Body of pancreas (tissue), 4 donors: ENCODE measurements around the gene FOXP1.

Experiments
- CTCF ChIP-seq, 7 experiments: fragments of 450-650 bp in 4 of 7; fragments of 200-600 bp in 3 of 7; sonication (generic) in 3 of 7; IDR thresholded peaks; one replicate each; pipeline ENCODE4 v1.5.1; 2016 to 2019; ENCODE audit warnings: antibody characterized with exemption in 7 of 7
- POLR2A ChIP-seq, 3 donors: fragments of 450-650 bp; IDR thresholded peaks; one replicate each; pipeline ENCODE4 v1.6.1; 2016; ENCODE audit warnings: antibody characterized with exemption in 3 of 3, mild to moderate bottlenecking in 2 of 3

DNA sequence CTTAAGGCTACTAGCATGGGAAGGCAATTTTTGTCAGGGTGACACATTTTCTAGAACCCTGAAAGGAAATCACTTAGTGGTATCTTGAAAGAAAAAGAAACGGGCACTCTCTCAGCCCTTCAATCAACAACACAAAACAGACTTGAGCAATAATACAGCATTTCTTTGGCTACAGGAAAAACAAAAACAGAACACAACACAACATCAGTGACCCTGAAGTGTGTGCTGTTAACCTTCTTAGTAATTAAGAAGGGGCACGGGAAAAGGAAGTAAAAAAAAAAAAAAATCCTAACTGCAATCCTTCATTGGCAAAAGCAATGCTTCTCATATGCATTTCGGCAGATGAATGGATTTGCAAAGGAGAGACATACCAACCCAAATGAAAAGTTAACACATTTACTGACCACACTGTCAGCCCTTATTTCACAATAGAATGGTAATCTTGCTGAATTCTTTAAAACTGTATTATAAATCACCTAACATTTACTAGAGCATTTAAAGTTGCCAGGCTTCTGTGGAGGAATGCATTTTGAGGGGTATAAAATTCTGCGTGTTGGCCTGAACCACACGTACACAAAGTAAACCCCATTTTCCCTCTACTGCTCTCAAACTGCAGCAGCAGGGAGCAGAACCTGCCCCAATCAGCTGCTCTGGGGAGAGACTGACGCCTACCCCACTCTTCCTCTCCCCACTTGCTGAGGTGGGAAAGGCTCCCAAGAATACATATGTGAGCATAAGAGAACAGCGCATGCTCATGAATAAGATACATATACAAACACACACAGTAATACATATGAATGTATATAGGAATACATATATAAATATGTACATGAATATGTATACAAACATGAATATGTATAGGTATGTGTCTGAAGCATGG is 198.5 kb downstream of the FOXP1 start:
- TF ChIP-seq CTCF (IDR thresholded peaks at IDR 0.05): no peak
- TF ChIP-seq POLR2A (IDR thresholded peaks at IDR 0.05): no peak
